Right cardiac atrium (tissue), 5 donors: ENCODE measurements around the gene TMEM101. TPM values are rescaled to one million over a fixed set of nuclear protein-coding genes. Genes with fewer than 3 reads are reported as not detected.
"Not testable (repeated sequence)": the region's sequence is repeated elsewhere in the genome, so short reads cannot be mapped to it uniquely, and the experiment has no call there.

Experiments used
- ATAC-seq, 2 donors: fragments of 200-7000 bp; cut with Tn5 transposase; one replicate each; pipeline versions ENCODE4 v1.8.0 to v1.9.1; 2020; ENCODE audit warnings: moderate library complexity in 2 of 2, mild to moderate bottlenecking in 1 of 2
- DNase-seq, 3 donors: peaks; one replicate each; pipeline ENCODE4 v3.0.0-alpha.2; 2020
- H3K27ac ChIP-seq: one replicate; pipeline ENCODE4 v1.5.1; 2013; ENCODE audit warnings: mild to moderate bottlenecking, low read length, control low read depth, moderate library complexity
- H3K27me3 ChIP-seq: one replicate; pipeline ENCODE4 v1.6.1; 2013; ENCODE audit not compliant: control insufficient read depth, insufficient read depth
- H3K4me1 ChIP-seq: one replicate; pipeline ENCODE4 v1.6.1; 2013; ENCODE audit warnings: low read length; ENCODE audit not compliant: control insufficient read depth, insufficient read depth
- H3K4me3 ChIP-seq: one replicate; pipeline ENCODE4 v1.5.1; 2013; ENCODE audit warnings: low read length, control low read depth
- H3K9me3 ChIP-seq: one replicate; pipeline ENCODE4 v1.6.1; 2013; ENCODE audit warnings: low read length; ENCODE audit not compliant: control insufficient read depth
- WGBS: extraction: QIAGEN DNeasy Blood & Tissue Kit; methylation state at CpG from one replicate; pipeline ENCODE4 v1.1.7; 2013; 5-methylcytosine and 5-hydroxymethylcytosine counted together
- intact Hi-C, 4 donors: fragments of 100-400 bp; cut with DNase I; formaldehyde crosslinking; loops; one replicate each; pipeline versions ENCODE4 v1.11.0 to v1.14.0; 2022 to 2023
- long read RNA-seq, 4 donors: library from polyadenylated mRNA; unstranded; transcript quantifications; one replicate each; pipeline ENCODE4 v2.0.0, GENCODE V29; 2020 to 2021
- polyA plus RNA-seq: library from polyadenylated mRNA; stranded (reverse); fragments of 200-250 nt; gene quantifications from one replicate; pipeline ENCODE4 v1.2.3, GENCODE V29; 2013
- total RNA-seq, 4 donors: library from RNA; stranded (reverse); fragmentation: NEBNext Ultra II Directional; extraction: Animal tissue kit (Norgen Biotek cat#: 25700); gene quantifications; one replicate each; pipeline ENCODE4 v1.2.1, GENCODE V29; 2021
- donor health status: healthy with polysubstance abuse.
- donor health status: DM: no; HTN: yes; CAD: no.
- donor health status: DM: no; HTN: no; CAD: no.
- donor health status: DM: no; HTN: yes; CAD: no; lungs with severe emphysema.
- donor health status: DM: yes; HTN: yes; CAD: no.

Gene TMEM101
- 10 to 100 TPM; 13.7 to 21.1 (median 19.3) TPM for total RNA-seq
- 19.8 TPM for polyA plus RNA-seq
- long read RNA-seq, donor 1, transcript TMEM101-201 (4 exons, 1,536 nt), result major isoform, 39 of 51 reads
- long read RNA-seq, donor 1, partial matches to known transcripts, result 8 of 51 reads
- long read RNA-seq, donor 1, other reads (novel, unspliced or antisense), result 4 of 51 reads
- long read RNA-seq, donor 2, transcript TMEM101-201 (4 exons, 1,536 nt), result major isoform, 26 of 29 reads
- long read RNA-seq, donor 2, partial matches to known transcripts, result 3 of 29 reads
- long read RNA-seq, donor 2, other reads (novel, unspliced or antisense), result 0 of 29 reads
- long read RNA-seq, donor 3, transcript TMEM101-201 (4 exons, 1,536 nt), result major isoform, 79 of 86 reads
- long read RNA-seq, donor 3, partial matches to known transcripts, result 3 of 86 reads
- long read RNA-seq, donor 3, other reads (novel, unspliced or antisense), result 4 of 86 reads
- long read RNA-seq, donor 4, transcript TMEM101-201 (4 exons, 1,536 nt), result major isoform, 27 of 28 reads
- long read RNA-seq, donor 4, partial matches to known transcripts, result 0 of 28 reads
- long read RNA-seq, donor 4, other reads (novel, unspliced or antisense), result 1 of 28 reads

- intact Hi-C loops, result loop anchor here in 1 of 4 donors (10.0 kb wide), 1 partner anchor 100 kb away; no protein-coding TSS in a partner anchor
- Histone ChIP-seq H3K27ac (peak within 1 kb of the TSS; percentile 68), H3K4me1 (peaks cover 2% of the 10 kb centered on the region), H3K9me3 (no peaks in the 10 kb centered on the region), H3K27me3 (no peaks in the 10 kb centered on the region), H3K4me3 (peak within 1 kb of the TSS; percentile 88)
- DNase-seq, result peak; percentile 90 to 96 (median 95)
- ATAC-seq, result peak; percentile 93
- WGBS, result under 1% methylated on average over 43 of the region's 43 CpGs
Measured at GRCh38 chr17:44014437-44015172, at the start of gene TMEM101. TSS of gene TMEM101 (minus strand) at chr17:44014963. CDS start at chr17:44014952, 11 bp downstream.

DNA sequence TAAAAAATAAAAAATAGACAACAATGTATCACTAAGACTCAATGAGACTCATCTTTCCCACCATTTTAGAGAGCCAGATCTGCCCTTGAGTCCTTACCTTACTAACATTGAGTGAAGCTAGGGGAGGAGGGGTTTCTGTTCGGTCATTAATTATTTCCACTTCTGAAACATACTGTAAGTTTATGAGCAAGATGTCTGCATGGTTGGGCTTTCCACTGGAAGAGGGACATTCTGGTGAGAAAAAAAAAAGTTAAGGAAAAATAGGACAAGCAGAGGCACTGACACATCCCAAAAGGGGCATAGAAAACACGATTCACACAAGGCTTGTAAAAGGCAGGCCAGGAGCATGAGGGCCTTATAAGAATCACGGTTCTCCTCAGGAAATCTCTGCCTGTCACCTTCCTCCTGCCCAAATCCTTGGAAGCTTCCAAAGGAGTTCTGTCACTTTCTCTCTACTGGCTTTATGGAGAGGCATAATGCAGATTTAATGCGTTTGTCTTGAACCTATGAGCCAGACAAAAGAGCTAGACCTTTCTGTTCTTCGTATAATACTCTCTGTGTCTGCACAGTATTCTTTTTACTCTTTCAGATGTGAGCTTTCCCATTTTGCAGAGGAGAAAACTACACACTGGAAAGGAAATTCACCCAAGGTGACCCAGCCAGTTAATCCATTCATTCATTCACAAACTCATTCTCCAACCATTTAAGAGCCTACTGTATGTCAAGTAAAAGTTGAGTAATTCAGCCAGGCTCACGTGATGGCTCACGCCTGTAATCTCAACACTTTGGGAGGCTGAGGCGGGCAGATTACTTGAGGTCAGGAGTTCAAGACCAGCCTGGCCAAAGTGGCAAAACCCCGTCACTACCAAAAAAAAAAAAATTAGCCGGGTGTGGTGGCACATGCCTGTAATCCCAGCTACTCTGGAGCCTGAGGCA, 49.2 kb upstream of the TMEM101 start:
- Histone ChIP-seq H3K4me1 (peaks cover 2% of the 10 kb centered on the region), H3K9me3 (no peaks in the 10 kb centered on the region), H3K4me3 (no peak overlapping the region), H3K27ac (no peak overlapping the region), H3K27me3 (no peaks in the 10 kb centered on the region)
- ATAC-seq, result no peak
- whole genome bisulfite sequencing, result 59% methylated on average over 10 of the region's 10 CpGs
- intact Hi-C loops, result no loop called here
- no peak for DNase-seq

DNA sequence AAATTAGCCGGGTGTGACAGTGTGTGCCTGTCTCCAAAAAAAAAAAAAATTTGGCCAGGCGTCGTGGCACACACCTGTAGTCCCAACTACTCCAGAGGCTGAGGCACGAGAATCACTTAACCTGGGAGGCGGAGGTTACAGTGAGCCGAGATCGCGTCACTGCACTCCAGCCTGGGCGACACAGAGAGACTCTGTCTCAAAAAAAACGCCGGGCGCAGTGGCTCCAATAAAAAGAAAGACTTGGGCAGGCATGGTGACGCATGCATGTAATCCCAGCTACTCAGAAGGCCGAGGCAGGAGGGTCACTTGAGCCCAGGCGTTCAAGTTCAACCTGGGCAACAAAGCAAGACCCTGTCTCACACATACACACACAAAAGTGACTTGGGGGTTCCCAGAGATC, 48.1 kb upstream of the TMEM101 start:
- intact Hi-C loops, result no loop called here
- Histone ChIP-seq H3K27me3 (no peaks in the 10 kb centered on the region), H3K9me3 (no peaks in the 10 kb centered on the region), H3K27ac (no peak overlapping the region), H3K4me1 (peaks cover 2% of the 10 kb centered on the region), H3K4me3 (no peak overlapping the region)
- DNase-seq (no peak), ATAC-seq (no peak)
- WGBS, result 92% methylated on average over 15 of the region's 15 CpGs

DNA sequence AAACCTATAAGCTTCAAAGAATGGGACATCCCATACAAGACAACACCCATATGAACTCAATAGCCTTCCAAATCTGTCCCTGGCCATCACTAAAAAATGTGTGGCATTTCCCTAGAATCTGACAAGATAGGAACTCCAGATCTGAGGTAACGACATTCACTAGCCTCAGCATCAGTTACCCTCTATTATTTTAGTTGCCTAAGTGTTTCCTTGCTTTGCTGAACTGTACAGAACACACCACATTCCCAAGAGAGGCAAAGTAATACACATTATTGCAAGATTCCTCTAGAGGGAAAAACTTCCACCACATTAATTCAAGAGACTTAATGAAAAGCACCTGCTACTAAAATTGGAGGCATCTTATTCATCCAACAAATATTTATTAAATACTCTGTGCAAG, 46.7 kb upstream of the TMEM101 start:
- DNase-seq, result no peak
- H3K27ac ChIP-seq, result no peak overlapping the region
- WGBS, result 58% methylated on average over 1 of the region's 1 CpG
- H3K4me3 ChIP-seq, result no peak overlapping the region
- peaks cover 2% of the 10 kb centered on the region for H3K4me1 ChIP-seq
- no peak for ATAC-seq
- intact Hi-C loops, result no loop called here
- no peaks in the 10 kb centered on the region for H3K27me3 ChIP-seq
- no peaks in the 10 kb centered on the region for H3K9me3 ChIP-seq

GRCh38 chr17:44059101-44059892, 44.5 kb upstream of the TMEM101 start:
- intact Hi-C loops, result no loop called here
- no peak for ATAC-seq
- no peak overlapping the region for H3K4me3 ChIP-seq
- no peak for DNase-seq
- H3K9me3 ChIP-seq, result no peaks in the 10 kb centered on the region
- no peaks in the 10 kb centered on the region for H3K27me3 ChIP-seq
- no peaks in the 10 kb centered on the region for H3K4me1 ChIP-seq
- H3K27ac ChIP-seq, result no peak overlapping the region
- WGBS, result 70% methylated on average over 14 of the region's 14 CpGs

DNA sequence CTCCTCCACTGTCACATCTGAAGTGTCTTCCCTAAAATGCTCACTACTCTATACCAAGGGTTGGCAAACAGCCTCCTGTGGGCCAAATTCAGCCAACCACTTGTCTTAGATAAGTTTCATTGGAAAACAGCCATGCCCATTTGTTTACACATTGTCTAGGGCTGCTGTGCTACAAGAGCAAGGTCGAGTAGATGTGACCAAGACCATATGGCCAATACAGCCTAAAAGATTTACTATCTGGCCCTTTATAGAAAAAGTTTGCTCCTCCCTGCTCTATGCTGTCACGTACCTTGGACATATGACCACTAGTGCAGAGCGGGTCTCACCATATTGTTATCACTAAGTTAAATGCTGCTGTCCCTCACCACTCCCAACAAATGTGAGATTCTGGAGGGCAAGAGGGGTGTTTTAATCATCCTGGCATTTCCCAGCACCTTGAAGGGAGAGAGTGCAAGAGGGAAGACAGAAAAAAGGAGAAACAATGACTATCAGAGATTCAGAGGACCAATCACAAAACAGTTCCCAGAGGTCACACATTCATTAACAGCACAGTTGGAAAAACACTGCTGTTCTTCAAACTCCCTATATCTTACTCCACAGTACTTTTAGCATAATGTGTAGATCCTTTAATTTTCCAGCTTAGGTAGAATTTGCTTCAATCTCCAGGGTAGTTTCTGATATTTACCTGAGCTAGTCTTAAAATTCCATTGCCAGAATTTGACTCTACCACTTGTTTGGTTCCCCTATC, 38.5 kb upstream of the TMEM101 start:
- H3K9me3 ChIP-seq, result no peaks in the 10 kb centered on the region
- DNase-seq, result no peak
- no peaks in the 10 kb centered on the region for H3K27me3 ChIP-seq
- H3K4me1 ChIP-seq, result no peaks in the 10 kb centered on the region
- intact Hi-C loops, result no loop called here
- peak; percentile 54 to 75 for ATAC-seq
- no peak overlapping the region for H3K4me3 ChIP-seq
- 49% methylated on average over 3 of the region's 3 CpGs for WGBS
- peak overlapping the region; percentile 83 for H3K27ac ChIP-seq

DNA sequence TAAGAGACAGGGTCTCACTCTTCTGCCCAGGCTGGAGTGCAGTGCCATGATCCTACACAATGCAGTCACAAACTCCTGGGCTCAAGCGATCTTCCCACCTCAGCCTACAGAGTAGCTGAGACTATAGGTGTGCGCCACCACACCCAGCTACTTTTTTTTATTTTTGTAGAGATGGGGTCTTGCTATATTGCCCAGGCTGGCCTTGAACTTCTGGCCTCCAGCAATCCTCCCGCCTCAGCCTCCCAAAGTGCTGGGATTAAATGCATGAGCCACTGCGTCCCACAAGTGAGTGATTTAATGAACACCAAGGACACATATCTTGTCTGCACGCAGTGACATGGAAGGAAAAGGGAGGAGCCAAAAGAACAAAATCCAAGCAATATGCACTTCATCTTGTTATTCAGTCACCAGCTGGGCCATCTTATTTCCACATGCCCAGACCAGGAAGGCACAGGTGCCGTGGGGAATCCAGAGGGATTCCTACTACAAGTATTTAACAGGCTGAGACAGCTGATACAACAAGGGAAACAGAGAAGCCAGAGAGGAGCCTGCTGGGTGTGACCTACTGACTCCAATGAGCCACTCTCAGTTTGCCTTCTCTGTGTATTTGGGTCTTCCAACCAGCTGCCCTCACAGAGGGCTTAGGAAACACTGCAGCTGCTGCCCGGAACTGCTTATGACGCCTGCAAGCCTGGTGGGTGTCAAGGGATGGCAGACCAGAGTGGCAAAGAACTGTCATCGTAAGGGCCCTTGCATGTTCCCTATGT, 34.7 kb upstream of the TMEM101 start:
- 94% methylated on average over 9 of the region's 9 CpGs for WGBS
- Histone ChIP-seq H3K9me3 (no peaks in the 10 kb centered on the region), H3K4me3 (no peak overlapping the region), H3K4me1 (no peaks in the 10 kb centered on the region), H3K27ac (no peak overlapping the region), H3K27me3 (no peaks in the 10 kb centered on the region)
- intact Hi-C loops, result loop anchor here in 1 of 4 donors (10.0 kb wide), 1 partner anchor 105 kb away; the partner anchor contains the start of gene PPY
- ATAC-seq (no peak), DNase-seq (no peak)

DNA sequence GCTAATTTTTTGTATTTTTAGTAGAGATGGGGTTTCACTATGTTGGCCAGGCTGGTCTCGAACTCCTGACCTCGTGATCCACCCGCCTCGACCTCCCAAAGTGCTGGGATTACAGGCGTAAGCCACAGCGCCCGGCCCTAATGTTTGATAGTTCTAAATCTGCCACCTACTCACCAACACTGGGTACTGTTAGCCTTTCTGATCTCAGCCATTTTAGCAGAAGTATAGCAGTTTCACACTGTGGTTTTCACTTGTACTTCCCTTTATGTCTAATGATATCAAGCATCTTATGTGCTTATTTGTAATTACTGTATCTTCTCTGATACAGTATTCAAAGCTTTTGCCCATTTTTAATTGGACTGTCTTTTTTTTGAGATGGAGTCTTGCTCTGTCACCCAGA, 32.1 kb upstream of the TMEM101 start:
- ATAC-seq, result not testable (repeated sequence)

DNA sequence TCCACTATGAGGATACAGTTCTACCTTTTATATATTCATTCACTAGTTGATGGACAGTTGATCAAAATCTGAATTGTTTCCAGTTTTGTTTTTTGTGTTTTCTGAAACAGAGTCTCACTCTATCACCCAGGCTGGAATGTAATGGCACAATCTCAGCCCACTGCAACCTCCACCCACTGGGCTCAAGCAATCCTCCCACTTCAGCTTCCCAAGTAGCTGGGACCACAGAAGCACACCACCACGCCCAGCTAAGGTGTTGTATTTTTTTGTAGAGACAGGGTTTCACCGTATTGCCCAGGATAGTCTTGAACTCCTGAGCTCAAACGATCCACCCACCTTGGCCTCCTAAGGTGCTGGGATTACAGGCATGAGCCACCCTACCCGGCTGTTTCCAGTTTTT, 30.7 kb upstream of the TMEM101 start:
- WGBS, result 96% methylated on average over 4 of the region's 4 CpGs

More for the DNA sequence above, 32.1 kb upstream of the TMEM101 start:
- H3K9me3 ChIP-seq, H3K27ac ChIP-seq, DNase-seq, H3K27me3 ChIP-seq, H3K4me1 ChIP-seq, H3K4me3 ChIP-seq: not testable (repeated sequence)
- 99% methylated on average over 7 of the region's 7 CpGs for WGBS
- intact Hi-C loops, result loop anchor here in 1 of 4 donors (10.0 kb wide), 1 partner anchor 102 kb away; the partner anchor contains the start of gene PPY

More for the DNA sequence above, 30.7 kb upstream of the TMEM101 start:
- H3K4me3 ChIP-seq, result no peak overlapping the region
- H3K4me1 ChIP-seq, result peaks cover 3% of the 10 kb centered on the region
- no peak overlapping the region for H3K27ac ChIP-seq
- ATAC-seq (no peak), DNase-seq (no peak)
- intact Hi-C loops, result loop anchor here in 1 of 4 donors (10.0 kb wide), 1 partner anchor 101 kb away; the partner anchor contains the start of gene PPY
- no peaks in the 10 kb centered on the region for H3K27me3 ChIP-seq
- H3K9me3 ChIP-seq, result no peaks in the 10 kb centered on the region
